Stimulated activated CD4-positive, alpha-beta T cell treated with anti-CD3 and anti-CD28 coated beads, Interleukin-15, amount 100 ng/mL, for 48 hours (primary cell): Measurements from ENCODE around the gene EVA1A.

Experiments
- DNase-seq, 2 donors: peaks; one replicate each; pipeline ENCODE4 v3.0.0-alpha.2; 2020; ENCODE audit warnings: low read depth in 2 of 2

EVA1A gene

GRCh38 chr2:75589391-75590105, 28.8 kb upstream of the EVA1A start:
- no peak for DNase-seq

DNA sequence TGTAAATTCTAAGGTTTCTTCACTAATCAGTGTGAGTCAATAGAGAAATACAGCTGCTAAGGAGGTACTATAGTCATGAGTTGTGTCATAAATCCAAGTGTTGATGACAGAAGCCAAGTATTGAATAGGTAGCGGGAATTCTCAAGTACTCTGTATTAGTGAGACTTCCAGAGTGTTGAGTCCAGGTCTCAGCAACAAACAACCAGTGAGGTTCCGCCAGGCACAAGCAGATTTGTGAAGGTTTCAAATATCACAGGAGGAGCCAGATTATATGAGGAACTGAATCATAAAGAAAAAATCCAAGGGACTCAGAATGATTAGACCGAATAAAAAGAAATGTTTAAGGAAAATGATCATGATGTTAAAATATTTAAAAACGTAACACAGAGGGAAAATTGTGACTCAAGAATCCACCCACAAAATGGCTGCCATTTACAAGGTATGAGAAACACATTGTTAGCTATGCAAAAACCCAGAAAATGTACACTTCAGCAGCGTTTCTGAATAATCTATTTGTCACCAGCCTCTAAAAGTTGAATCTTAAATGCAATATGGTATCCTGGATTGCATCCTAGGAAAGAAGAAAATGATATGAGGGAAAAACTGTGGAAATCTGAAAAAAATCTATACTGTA, 27.3 kb upstream of the EVA1A start:
- DNase-seq, result no peak

DNA sequence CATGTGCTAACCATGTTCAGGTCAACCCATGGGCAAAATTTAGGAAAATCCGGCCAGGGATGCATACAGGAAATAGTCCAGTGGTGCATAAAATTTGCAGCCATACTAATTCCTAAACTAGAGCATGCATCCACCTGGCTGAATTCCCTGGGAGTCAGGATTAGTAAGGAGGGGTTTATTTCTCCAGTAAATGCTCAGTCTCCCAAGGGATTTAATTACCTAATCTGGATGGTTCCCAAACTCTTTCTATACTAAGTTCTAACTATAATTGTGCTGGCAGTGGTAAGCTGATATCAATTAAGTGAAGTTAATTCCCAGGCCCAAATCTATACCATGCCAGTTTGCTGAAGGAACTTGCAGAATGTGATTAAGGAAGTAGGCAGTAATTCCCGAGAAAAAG, 26.2 kb upstream of the EVA1A start:
- DNase-seq, result no peak

DNA sequence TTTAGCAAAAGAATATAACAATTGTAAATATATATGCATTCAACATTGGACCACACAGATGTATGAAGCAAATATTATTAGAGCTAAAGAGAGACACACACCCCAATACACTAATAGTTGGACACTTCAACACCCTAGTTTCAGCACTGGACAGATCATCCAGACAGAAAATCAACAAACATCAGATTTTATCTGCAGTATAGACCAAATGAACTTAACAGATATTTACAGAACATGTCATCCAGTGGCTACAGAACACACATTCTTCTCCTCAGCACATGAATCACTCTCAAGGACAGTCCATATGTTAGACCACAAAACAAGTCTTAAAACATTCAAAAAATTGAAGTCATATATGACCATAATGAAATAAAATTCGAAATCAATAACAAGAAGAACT, 22.1 kb upstream of the EVA1A start:
- no peak for DNase-seq

DNA sequence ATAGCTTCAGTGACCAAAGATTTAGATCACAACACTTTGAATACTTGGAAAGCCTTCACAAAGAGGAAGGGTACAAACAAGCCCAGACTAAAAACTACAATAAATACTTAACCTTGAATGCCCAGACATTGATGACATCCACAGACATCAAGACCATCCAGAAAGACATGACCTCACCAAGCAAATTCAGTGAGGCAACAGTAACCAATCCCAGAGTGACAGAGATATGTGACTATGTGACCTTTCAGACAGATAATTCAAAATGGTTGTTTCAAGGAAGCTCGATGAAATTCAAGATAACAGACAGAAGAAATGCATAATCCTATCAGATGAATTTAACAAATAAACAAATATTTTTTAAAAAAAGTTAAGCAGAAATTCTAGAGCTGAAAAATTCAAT, 19.9 kb upstream of the EVA1A start:
- no peak for DNase-seq

DNA sequence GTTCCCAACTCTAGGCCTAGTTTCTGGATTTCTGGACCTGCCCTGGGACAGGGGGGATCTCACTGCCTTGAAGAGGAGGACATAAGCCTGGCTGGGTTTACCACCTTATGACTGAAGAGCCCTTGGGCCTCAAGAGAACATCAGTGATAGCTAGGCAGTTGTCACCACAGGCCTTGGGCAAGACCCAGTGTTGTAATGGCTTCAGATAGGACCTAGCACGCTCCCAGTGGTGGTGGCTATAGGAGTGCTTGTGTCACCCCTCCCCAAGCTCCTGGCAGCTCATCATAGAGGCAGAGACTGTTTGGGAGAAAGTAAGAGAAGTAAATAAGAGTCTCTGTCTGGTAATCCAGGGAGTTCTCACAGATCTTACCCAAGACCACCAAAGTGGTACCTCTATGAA, 19.4 kb upstream of the EVA1A start:
- DNase-seq, result no peak

GRCh38 chr2:75579186-75579585, 18.4 kb upstream of the EVA1A start:
- DNase-seq, result no peak

GRCh38 chr2:75577280-75577679, 16.5 kb upstream of the EVA1A start:
- no peak for DNase-seq

DNA sequence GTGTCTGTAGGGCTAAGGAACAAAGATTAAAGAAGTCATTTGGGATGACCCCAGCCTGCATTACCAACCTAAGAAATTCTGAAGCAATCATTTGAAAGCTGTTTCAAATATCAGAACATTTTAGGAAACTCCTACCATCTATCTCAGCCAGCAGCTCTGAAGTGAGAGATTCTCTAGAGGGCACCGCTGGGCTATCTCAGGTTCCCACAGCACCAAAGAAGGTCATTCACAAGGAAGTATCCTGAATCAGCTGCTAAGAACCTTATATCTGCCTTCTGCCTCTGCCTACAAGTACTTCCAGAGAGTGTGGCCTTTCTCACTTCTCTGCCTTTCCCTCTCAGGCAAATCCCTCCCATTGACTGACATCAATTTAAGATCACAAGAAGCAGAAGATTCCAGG, 13.4 kb upstream of the EVA1A start:
- no peak for DNase-seq

GRCh38 chr2:75573145-75573878, 12.6 kb upstream of the EVA1A start:
- no peak for DNase-seq

DNA sequence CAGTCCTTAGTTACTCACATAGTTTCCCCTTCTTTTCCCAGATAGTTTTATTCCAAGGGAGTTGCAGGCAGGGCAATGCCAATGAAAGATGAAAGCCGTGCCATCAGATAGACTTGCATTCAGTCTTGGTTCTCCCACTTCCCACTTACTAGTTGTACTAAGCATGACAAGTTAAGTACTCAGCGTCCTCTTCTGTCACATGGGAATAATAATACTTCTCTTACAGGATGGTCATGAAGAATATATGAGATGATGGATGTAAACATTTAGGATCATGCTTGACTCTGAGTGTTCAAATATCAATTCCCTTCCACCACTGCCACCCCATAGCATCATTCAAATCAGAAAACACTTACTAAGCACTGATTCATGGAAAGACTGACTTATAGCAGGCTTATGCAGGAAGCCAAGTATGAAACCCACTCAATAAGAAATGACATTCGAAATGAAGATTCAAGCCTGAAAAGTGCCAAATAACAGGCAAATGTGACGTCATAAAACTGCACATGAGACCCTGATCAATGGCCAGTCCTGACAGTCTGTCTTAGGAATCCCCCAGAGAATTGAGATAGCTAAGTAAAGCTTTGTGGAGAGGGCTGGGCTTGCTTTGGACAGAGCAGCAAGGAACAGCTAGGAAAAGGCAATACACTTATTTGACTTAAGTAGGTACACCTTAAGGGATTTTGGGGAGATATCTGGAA, 11.1 kb upstream of the EVA1A start:
- no peak for DNase-seq

GRCh38 chr2:75570948-75571729, 10.4 kb upstream of the EVA1A start:
- DNase-seq, result no peak

DNA sequence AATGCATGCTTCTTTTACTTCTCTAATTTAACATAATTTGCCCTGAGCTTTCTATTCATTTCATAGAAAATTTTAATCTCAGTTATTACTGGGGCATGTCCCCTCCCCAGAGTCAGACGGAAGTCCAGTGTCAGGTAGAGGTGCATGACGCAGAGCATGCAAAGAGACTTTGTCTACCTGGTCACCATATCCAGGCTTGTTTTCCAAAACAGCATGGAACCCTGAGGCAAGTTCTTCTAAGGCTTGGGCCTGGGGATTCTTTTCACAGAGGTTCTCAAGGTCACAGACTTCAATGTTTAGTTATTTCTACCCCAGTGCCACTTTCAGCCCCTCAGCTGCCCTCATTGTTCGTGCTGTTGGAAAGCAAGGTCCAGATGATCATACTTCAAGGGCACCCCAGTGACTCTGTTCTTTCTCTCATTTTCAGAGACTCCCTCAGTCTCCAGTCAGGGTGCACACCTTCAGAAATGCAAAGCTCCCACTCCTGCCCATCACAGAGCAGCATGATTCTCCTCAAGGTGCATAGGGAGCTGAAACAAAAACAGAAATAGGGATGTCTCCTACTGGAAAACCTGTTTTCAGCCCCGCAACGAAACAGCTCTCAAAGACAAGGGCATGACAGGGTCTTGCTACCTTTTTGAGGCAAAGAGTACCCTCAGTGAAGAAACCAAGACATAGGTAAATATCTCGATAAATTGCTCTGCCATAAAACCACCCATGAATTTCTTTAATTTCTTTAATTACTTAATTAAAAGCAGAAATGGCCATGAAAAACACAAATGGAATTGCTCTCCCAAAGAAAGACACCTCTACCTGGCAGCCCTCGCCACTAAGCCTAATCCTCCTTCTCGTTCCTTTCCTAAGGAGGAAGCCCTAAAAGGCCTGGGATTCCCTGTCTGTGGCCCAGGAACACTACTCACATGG, 9.5 kb upstream of the EVA1A start:
- DNase-seq, result no peak

- no peak for DNase-seq
These were observed 8.8 kb upstream of the EVA1A start for GRCh38 chr2:75569546-75569945.

GRCh38 chr2:75568174-75568573, 7.4 kb upstream of the EVA1A start:
- no peak for DNase-seq

DNA sequence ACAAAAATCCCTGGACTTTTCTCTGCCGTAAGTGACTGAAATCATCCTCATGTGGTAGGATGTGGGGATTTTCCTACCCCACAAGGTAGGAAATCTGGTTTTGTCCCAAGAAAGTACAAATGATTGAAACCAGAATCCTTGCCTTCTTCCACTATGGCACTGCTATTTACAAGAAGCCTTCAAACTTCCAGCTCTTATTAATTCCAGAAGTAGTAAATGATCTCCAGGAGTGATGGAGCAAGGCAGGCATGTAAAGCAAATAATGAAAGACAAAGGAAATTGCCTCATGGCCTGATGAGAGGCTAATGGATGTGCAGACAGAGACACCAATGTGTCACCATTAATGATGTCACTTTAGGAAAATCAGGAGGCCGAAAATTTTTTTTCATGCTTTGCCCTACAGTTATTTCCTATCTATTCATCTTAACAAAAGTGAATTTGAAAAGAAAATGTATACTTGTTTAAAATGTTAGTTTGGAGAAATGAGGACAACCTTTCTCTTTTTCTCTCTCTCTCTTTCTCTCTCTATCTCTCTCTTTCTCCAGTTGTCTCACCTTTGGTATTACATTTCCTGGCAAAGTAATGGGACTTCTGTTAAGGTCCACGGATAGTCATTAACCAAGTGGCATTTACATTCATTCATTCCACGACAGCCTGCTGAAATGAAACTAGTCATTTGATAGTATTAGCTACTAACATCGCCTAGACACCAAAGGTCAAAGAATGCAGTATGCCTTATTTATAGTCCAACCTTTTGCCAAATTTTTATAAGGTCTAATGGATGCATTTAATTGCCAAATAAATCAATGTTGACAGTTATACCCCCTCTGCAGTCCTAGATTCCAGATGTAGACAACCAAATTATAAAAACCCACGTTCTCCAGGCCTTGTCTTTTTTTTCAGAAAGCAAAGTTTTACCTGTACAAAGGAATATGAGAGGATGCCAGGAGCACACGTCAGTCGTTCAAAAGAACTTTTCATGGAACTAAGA, 5.0 kb upstream of the EVA1A start:
- DNase-seq, result no peak

DNA sequence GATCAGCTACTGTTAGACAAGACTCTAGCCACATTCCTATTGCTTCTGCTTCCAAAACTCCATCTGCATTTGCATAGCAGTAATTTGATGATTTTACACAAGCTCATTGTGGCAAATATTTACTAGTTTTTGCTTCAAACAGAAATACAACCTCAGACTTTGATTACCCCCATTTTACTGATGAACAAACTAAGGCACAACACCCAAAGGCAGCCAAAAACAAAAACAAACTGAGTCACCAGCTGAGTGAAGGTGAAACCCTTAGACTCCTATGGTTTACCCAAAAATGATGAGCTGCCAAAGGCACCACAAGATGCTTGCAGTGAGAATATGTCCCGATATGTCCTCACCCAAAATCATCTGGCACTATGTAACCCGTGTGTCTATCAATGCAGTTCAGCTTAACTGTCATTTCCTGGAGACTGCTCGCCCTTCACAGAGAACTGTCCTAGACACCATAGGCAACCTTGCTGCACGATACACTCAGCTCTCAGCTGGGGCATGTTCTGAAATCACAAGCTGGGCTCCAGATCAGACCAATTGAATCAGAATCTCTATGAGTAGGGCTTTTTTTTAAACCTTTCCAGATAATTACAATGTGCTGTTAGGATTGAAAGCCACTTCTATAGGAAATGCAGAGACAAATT, 4.1 kb upstream of the EVA1A start:
- no peak for DNase-seq

- no peak for DNase-seq
These were observed 3.4 kb upstream of the EVA1A start for GRCh38 chr2:75564026-75564688.
